HepG2 (cell line): Measurements from ENCODE around the gene OBSL1. TPM values are rescaled to one million over a fixed set of nuclear protein-coding genes. Genes with fewer than 3 reads are reported as not detected.

Experiments used
- ATF7 ChIP-seq, 2 experiments: fragments of 450-650 bp in 1 of 2; sonication (generic) in 1 of 2; formaldehyde crosslinking in 1 of 2; IDR thresholded peaks; 2 replicates each; pipeline versions ENCODE4 v1.4.0 to v1.6.1; 2016 to 2020; ENCODE audit warnings: antibody characterized with exemption in 1 of 2, mild to moderate bottlenecking in 1 of 2, missing genetic modification reagents in 1 of 2
- CREB1 ChIP-seq, 2 experiments: fragments of 450-650 bp in 1 of 2; IDR thresholded peaks; 2 replicates each; pipeline ENCODE4 v1.6.1; 2016 to 2017; ENCODE audit warnings: control low read depth in 1 of 2, mild to moderate bottlenecking in 1 of 2, missing compliant biosample characterization in 1 of 2, missing genetic modification characterization in 1 of 2
- ETV5 ChIP-seq: IDR thresholded peaks from 2 replicates; pipeline ENCODE4 v1.6.1; 2018; ENCODE audit warnings: missing biosample characterization, missing genetic modification reagents, inconsistent platforms, borderline replicate concordance
- HDAC6 ChIP-seq: fragments of 200-600 bp; sonication (generic); IDR thresholded peaks from 2 replicates; pipeline ENCODE4 v1.7.0; 2017; ENCODE audit warnings: mild to moderate bottlenecking, antibody characterized with exemption, low read length, low read depth
- ISX ChIP-seq: sonication (generic); formaldehyde crosslinking; conservative IDR thresholded peaks from 2 replicates; pipeline ENCODE4 v1.5.0; 2020; ENCODE audit warnings: missing genetic modification reagents
- MTA1 ChIP-seq: sonication (generic); formaldehyde crosslinking; IDR thresholded peaks from 2 replicates; pipeline ENCODE4 v1.4.0; 2020; ENCODE audit warnings: missing genetic modification reagents, mild to moderate bottlenecking, borderline replicate concordance
- MTA3 ChIP-seq: sonication (generic); formaldehyde crosslinking; IDR thresholded peaks from 2 replicates; pipeline ENCODE4 v1.4.0; 2020; ENCODE audit warnings: missing genetic modification reagents
- NFYB ChIP-seq: sonication (generic); formaldehyde crosslinking; IDR thresholded peaks from 2 replicates; pipeline ENCODE4 v1.4.0; 2020; ENCODE audit warnings: missing genetic modification reagents
- ONECUT2 ChIP-seq: sonication (generic); formaldehyde crosslinking; IDR thresholded peaks from 2 replicates; pipeline ENCODE4 v1.4.0; 2020; ENCODE audit warnings: missing genetic modification reagents
- SIN3A ChIP-seq: IDR thresholded peaks from 2 replicates; pipeline ENCODE4 v1.6.1; 2011; ENCODE audit warnings: low read depth, mild to moderate bottlenecking, control low read depth, low read length, borderline replicate concordance
- ZC3H4 ChIP-seq: sonication (generic); formaldehyde crosslinking; IDR thresholded peaks from 2 replicates; pipeline ENCODE4 v1.4.0; 2020; ENCODE audit warnings: missing genetic modification reagents, borderline replicate concordance
- polyA plus RNA-seq, 8 experiments: library from polyadenylated mRNA; depleted of rRNA in 3 of 8; stranded (reverse) in 7 of 8; unstranded in 1 of 8; fragments of >200 nt; fragmentation: Illumina TruSeq in 4 of 8; extraction: Trizol in 4 of 8; gene quantifications; 2 replicates each; pipeline versions ENCODE4 v1.2.1 to v1.2.3, GENCODE V29; 2011 to 2016; ENCODE audit warnings: low read depth in 4 of 8, missing spikeins in 1 of 8, mixed read lengths in 1 of 8; ENCODE audit not compliant: insufficient read depth in 1 of 8
- total RNA-seq, 5 experiments: library from RNA; depleted of rRNA; stranded (reverse); fragments of >200 nt; fragmentation: Illumina TruSeq; extraction: Trizol; gene quantifications; 2 replicates each; pipeline ENCODE4 v1.2.3, GENCODE V29; 2016; ENCODE audit warnings: low read depth in 1 of 5
- TF ChIP-seq, protein P1 (sequence below), 2 experiments: sonication (generic) in 1 of 2; formaldehyde crosslinking in 1 of 2; IDR thresholded peaks; 2 replicates each; pipeline versions ENCODE4 v1.5.1 to v1.6.1; 2011 to 2020; ENCODE audit warnings: borderline replicate concordance in 1 of 2, low read depth in 1 of 2, low read length in 1 of 2, mild to moderate bottlenecking in 1 of 2, missing genetic modification reagents in 1 of 2, moderate library complexity in 1 of 2
- TF ChIP-seq, protein P2 (sequence below): sonication (generic); formaldehyde crosslinking; IDR thresholded peaks from 2 replicates; pipeline ENCODE4 v1.8.1; 2023; ENCODE audit warnings: mild to moderate bottlenecking, missing genetic modification reagents, borderline replicate concordance
- TF ChIP-seq, protein P3 (sequence below): IDR thresholded peaks from 2 replicates; pipeline ENCODE4 v1.6.1; 2016; ENCODE audit warnings: missing genetic modification reagents, missing compliant biosample characterization
- TF ChIP-seq, protein P4 (sequence below): sonication (generic); formaldehyde crosslinking; IDR thresholded peaks from 2 replicates; pipeline ENCODE4 v1.5.0; 2020; ENCODE audit warnings: mild to moderate bottlenecking, missing genetic modification reagents
- TF ChIP-seq, protein P5 (sequence below): IDR thresholded peaks from 2 replicates; pipeline ENCODE4 v1.6.1; 2018; ENCODE audit warnings: missing genetic modification reagents
- TF ChIP-seq, protein P6 (sequence below): sonication (generic); formaldehyde crosslinking; IDR thresholded peaks from 2 replicates; pipeline ENCODE4 v1.4.0; 2020; ENCODE audit warnings: mild to moderate bottlenecking, missing genetic modification reagents
- TF ChIP-seq, protein P7 (sequence below): sonication (generic); formaldehyde crosslinking; IDR thresholded peaks from 2 replicates; pipeline ENCODE4 v1.8.0; 2023; ENCODE audit warnings: mild to moderate bottlenecking, missing genetic modification reagents

Gene OBSL1
- total and polyA plus RNA-seq, 2 of the 13 experiments (the other 11 are each of a cell fraction or from before 2014, with no cell fraction given), result 86.7 to 218 TPM

DNA sequence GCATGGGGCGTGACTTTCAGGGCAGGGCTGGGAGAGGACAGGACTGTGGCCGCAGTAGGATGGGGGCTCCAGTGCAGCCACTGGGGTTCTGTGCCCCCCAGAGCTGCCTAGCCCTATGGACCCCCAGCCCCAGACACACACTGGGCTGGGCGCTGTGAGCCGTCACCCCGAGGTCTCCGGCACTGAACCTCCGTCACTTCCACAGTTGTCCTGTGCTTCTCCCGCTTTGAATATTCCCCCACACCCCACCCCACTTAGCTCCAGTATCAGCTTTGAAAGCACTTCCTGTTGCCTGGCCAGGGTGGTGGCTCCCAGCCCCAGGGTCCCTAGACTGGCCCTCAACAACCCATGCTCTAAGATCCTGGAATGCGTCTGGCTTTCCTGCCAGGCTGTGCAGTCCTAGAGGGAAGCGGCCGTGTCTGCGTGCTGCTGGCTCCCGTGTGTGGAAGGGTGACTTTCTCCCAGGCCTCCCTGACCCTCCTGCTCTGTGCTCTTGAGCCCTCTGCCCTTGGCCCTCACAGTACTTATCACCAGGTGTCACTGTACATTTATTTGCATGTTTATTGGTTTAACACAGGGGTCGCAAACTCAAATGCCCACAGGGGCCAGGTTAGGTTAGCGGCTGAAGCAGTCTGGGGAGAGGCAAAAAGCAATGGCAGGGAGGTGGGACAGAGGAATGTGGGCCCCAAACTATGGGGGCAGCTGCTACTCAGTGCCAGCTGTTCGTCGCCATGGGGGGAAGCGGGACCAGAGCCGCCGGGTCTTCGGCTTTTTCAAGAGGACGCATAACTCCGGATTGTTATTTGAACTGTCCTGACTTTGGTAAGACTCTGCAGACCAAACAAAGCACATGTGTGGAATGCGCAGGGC is 9.9 kb downstream of the OBSL1 start (continued):
- TF ChIP-seq CREB1 (IDR thresholded peaks at IDR 0.05) (no peak), CREB1 (CRISPR knock-in tag; IDR thresholded peaks at IDR 0.05) (no peak), NFYB (CRISPR knock-in tag) (no peak), MTA3 (CRISPR knock-in tag) (no peak), MTA1 (CRISPR knock-in tag) (peak; percentile 13; the same call in 1 of the 2 replicates), ATF7 (IDR thresholded peaks at IDR 0.05) (no peak), ATF7 (CRISPR knock-in tag; IDR thresholded peaks at IDR 0.05) (no peak), SIN3A (no peak), ONECUT2 (CRISPR knock-in tag) (no peak), ISX (no peak), ETV5 (CRISPR knock-in tag) (no peak), ZC3H4 (CRISPR knock-in tag) (no peak), HDAC6 (no peak)
- TF ChIP-seq, protein P1, sequence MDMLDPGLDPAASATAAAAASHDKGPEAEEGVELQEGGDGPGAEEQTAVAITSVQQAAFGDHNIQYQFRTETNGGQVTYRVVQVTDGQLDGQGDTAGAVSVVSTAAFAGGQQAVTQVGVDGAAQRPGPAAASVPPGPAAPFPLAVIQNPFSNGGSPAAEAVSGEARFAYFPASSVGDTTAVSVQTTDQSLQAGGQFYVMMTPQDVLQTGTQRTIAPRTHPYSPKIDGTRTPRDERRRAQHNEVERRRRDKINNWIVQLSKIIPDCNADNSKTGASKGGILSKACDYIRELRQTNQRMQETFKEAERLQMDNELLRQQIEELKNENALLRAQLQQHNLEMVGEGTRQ (IDR thresholded peaks at IDR 0.05; ENCODE audit: low read depth, low read length), result no peak
- TF ChIP-seq, protein P1 (CRISPR knock-in tag; IDR thresholded peaks at IDR 0.05; ENCODE audit: borderline replicate concordance), result no peak
- TF ChIP-seq, protein P2, sequence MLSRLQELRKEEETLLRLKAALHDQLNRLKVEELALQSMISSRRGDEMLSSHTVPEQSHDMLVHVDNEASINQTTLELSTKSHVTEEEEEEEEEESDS, result no peak
- TF ChIP-seq, protein P3, sequence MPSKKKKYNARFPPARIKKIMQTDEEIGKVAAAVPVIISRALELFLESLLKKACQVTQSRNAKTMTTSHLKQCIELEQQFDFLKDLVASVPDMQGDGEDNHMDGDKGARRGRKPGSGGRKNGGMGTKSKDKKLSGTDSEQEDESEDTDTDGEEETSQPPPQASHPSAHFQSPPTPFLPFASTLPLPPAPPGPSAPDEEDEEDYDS, result no peak
- TF ChIP-seq, protein P4, sequence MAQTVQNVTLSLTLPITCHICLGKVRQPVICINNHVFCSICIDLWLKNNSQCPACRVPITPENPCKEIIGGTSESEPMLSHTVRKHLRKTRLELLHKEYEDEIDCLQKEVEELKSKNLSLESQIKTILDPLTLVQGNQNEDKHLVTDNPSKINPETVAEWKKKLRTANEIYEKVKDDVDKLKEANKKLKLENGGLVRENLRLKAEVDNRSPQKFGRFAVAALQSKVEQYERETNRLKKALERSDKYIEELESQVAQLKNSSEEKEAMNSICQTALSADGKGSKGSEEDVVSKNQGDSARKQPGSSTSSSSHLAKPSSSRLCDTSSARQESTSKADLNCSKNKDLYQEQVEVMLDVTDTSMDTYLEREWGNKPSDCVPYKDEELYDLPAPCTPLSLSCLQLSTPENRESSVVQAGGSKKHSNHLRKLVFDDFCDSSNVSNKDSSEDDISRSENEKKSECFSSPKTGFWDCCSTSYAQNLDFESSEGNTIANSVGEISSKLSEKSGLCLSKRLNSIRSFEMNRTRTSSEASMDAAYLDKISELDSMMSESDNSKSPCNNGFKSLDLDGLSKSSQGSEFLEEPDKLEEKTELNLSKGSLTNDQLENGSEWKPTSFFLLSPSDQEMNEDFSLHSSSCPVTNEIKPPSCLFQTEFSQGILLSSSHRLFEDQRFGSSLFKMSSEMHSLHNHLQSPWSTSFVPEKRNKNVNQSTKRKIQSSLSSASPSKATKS, result no peak
- TF ChIP-seq, protein P5, sequence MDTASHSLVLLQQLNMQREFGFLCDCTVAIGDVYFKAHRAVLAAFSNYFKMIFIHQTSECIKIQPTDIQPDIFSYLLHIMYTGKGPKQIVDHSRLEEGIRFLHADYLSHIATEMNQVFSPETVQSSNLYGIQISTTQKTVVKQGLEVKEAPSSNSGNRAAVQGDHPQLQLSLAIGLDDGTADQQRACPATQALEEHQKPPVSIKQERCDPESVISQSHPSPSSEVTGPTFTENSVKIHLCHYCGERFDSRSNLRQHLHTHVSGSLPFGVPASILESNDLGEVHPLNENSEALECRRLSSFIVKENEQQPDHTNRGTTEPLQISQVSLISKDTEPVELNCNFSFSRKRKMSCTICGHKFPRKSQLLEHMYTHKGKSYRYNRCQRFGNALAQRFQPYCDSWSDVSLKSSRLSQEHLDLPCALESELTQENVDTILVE (CRISPR knock-in tag), result no peak
- TF ChIP-seq, protein P6, sequence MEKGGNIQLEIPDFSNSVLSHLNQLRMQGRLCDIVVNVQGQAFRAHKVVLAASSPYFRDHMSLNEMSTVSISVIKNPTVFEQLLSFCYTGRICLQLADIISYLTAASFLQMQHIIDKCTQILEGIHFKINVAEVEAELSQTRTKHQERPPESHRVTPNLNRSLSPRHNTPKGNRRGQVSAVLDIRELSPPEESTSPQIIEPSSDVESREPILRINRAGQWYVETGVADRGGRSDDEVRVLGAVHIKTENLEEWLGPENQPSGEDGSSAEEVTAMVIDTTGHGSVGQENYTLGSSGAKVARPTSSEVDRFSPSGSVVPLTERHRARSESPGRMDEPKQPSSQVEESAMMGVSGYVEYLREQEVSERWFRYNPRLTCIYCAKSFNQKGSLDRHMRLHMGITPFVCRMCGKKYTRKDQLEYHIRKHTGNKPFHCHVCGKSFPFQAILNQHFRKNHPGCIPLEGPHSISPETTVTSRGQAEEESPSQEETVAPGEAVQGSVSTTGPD (CRISPR knock-in tag), result no peak
- TF ChIP-seq, protein P7, sequence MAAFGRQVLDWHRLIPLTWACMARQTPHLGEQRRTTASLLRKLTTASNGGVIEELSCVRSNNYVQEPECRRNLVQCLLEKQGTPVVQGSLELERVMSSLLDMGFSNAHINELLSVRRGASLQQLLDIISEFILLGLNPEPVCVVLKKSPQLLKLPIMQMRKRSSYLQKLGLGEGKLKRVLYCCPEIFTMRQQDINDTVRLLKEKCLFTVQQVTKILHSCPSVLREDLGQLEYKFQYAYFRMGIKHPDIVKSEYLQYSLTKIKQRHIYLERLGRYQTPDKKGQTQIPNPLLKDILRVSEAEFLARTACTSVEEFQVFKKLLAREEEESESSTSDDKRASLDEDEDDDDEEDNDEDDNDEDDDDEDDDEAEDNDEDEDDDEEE (CRISPR knock-in tag), result no peak; the same call in 1 of the 2 replicates
